HCT116 (cell line): Measurements from ENCODE around the gene CHST1. TPM values are rescaled to one million over a fixed set of nuclear protein-coding genes. Genes with fewer than 3 reads are reported as not detected.

Experiments used
- ATAC-seq: fragments of 200-7000 bp; cut with Tn5 transposase; 2 replicates; pipeline ENCODE4 v1.9.1; 2020; ENCODE audit warnings: mild to moderate bottlenecking, moderate library complexity
- BruUV-seq: library from RNA; stranded (reverse); fragments of 400-500 nt; replicated peaks from 2 replicates; lab custom pipeline; 2021; lab: Mats Ljungman, UMichigan
- CTCF ChIA-PET: fragments of 300-600 bp; sonication (Branson Sonifier 250); formaldehyde crosslinking; loops from one replicate; lab custom pipeline; 2021; ENCODE audit warnings: antibody characterized with exemption; lab: Charles Lee
- POLR2A ChIA-PET: fragments of 300-600, 350-600 bp; sonication (Branson Sonifier 250); formaldehyde crosslinking; loops from one replicate; lab custom pipeline; 2021; ENCODE audit warnings: antibody characterized with exemption; lab: Charles Lee
- RAD21 ChIA-PET, 2 experiments: fragments of 300-600 bp; sonication (Branson Sonifier 250); formaldehyde crosslinking; loops; one replicate each; lab custom pipeline; 2023; ENCODE audit warnings: low total read pairs in 2 of 2; ENCODE audit not compliant: uncharacterized antibody in 2 of 2, unreplicated experiment in 2 of 2, low non-redundant PET in 1 of 2; lab: Charles Lee
- DNase-seq: peaks from one replicate; pipeline ENCODE4 v3.0.0-alpha.2; 2010; ENCODE audit warnings: low read depth, low spot score
- H2AFZ ChIP-seq: fragments of 200-600 bp; shearing (Covaris generic), sonication (generic); 2 replicates; pipeline ENCODE4 v1.6.1; 2017; ENCODE audit warnings: low read depth, mixed run types, mixed read lengths, antibody characterized with exemption, low read length; ENCODE audit not compliant: poor library complexity, severe bottlenecking
- H3K27ac ChIP-seq: 2 replicates; pipeline ENCODE4 v1.5.1; 2012; ENCODE audit warnings: low read depth, low read length
- H3K27me3 ChIP-seq: fragments of 200-600 bp; sonication (generic); 2 replicates; pipeline ENCODE4 v1.6.1; 2016; ENCODE audit warnings: mixed run types, low read length, mixed read lengths; ENCODE audit not compliant: insufficient read depth
- H3K36me3 ChIP-seq, 2 experiments: fragments of 200-500 bp in 1 of 2; fragments of 200-600 bp in 1 of 2; sonication (Bioruptor generic) in 1 of 2; sonication (generic) in 1 of 2; 2 replicates each; pipeline versions ENCODE4 v1.5.1 to v1.6.1; 2014 to 2016; ENCODE audit warnings: low read length in 2 of 2, inconsistent platforms in 1 of 2, mixed read lengths in 1 of 2, mixed run types in 1 of 2; ENCODE audit not compliant: insufficient read depth in 2 of 2, control insufficient read depth in 1 of 2
- H3K4me1 ChIP-seq, 2 experiments: fragments of 200-600 bp in 1 of 2; sonication (generic) in 1 of 2; 2 replicates each; pipeline versions ENCODE4 v1.5.1 to v1.6.1; 2012 to 2017; ENCODE audit warnings: low read length in 2 of 2, inconsistent platforms in 1 of 2, mild to moderate bottlenecking in 1 of 2, mixed read lengths in 1 of 2, mixed run types in 1 of 2, moderate library complexity in 1 of 2; ENCODE audit not compliant: insufficient read depth in 2 of 2, control insufficient read depth in 1 of 2
- H3K4me2 ChIP-seq: fragments of 200-600 bp; sonication (generic); 2 replicates; pipeline ENCODE4 v1.6.1; 2017; ENCODE audit warnings: mixed run types, low read length, mixed read lengths
- H3K4me3 ChIP-seq, 2 experiments: fragments of 200-600 bp in 1 of 2; sonication (generic) in 1 of 2; replicated peaks in 1 of 2; 2 replicates each; pipeline ENCODE4 v1.5.1; 2011 to 2016; ENCODE audit warnings: low read length in 2 of 2, control low read depth in 1 of 2, low read depth in 1 of 2, mild to moderate bottlenecking in 1 of 2, mixed read lengths in 1 of 2, mixed run types in 1 of 2
- H3K79me2 ChIP-seq: fragments of 200-600 bp; sonication (generic); 2 replicates; pipeline ENCODE4 v1.6.1; 2017; ENCODE audit warnings: mild to moderate bottlenecking, mixed run types, low read length, moderate library complexity, mixed read lengths; ENCODE audit not compliant: insufficient read depth
- H3K9ac ChIP-seq: fragments of 200-600 bp; sonication (generic); 2 replicates; pipeline ENCODE4 v1.6.1; 2016; ENCODE audit warnings: low read length, mixed read lengths
- H3K9me2 ChIP-seq: fragments of 200-600 bp; sonication (generic), shearing (Covaris generic); 2 replicates; pipeline ENCODE4 v1.6.1; 2017; ENCODE audit warnings: mixed run types, mild to moderate bottlenecking, moderate library complexity; ENCODE audit not compliant: insufficient read depth
- H3K9me3 ChIP-seq, 2 experiments: fragments of 200-500 bp in 1 of 2; fragments of 200-600 bp in 1 of 2; sonication (Bioruptor generic) in 1 of 2; sonication (generic) in 1 of 2; 2 replicates each; pipeline ENCODE4 v1.6.1; 2014 to 2017; ENCODE audit warnings: low read length in 2 of 2, mixed read lengths in 2 of 2, inconsistent platforms in 1 of 2, low read depth in 1 of 2, mild to moderate bottlenecking in 1 of 2, mixed run types in 1 of 2, moderate library complexity in 1 of 2; ENCODE audit not compliant: control insufficient read depth in 1 of 2, insufficient read depth in 1 of 2
- H4K20me1 ChIP-seq: fragments of 200-600 bp; sonication (generic), shearing (Covaris generic); 2 replicates; pipeline ENCODE4 v1.6.1; 2017; ENCODE audit warnings: mixed run types, mild to moderate bottlenecking, moderate library complexity; ENCODE audit not compliant: insufficient read depth
- CEBPB ChIP-seq: IDR thresholded peaks from 2 replicates; pipeline ENCODE4 v1.6.1; 2012; ENCODE audit warnings: low read depth
- EGR1 ChIP-seq: IDR thresholded peaks from 2 replicates; pipeline ENCODE4 v1.6.1; 2012; ENCODE audit warnings: low read depth
- EZH2 ChIP-seq: fragments of 200-600 bp; sonication (generic); IDR thresholded peaks from 2 replicates; pipeline ENCODE4 v1.6.1; 2017; ENCODE audit warnings: antibody characterized with exemption, mixed run types
- EZH2phosphoT487 ChIP-seq: fragments of 200-600 bp; IDR thresholded peaks from 2 replicates; pipeline ENCODE4 v1.6.1; 2018; ENCODE audit warnings: antibody characterized with exemption, borderline replicate concordance
- FOSL1 ChIP-seq: IDR thresholded peaks from 2 replicates; pipeline ENCODE4 v1.6.1; 2012; ENCODE audit warnings: low read depth
- JUND ChIP-seq: IDR thresholded peaks from 2 replicates; pipeline ENCODE4 v1.6.1; 2012
- POLR2A ChIP-seq: IDR thresholded peaks from 2 replicates; pipeline ENCODE4 v1.7.0; 2011; ENCODE audit warnings: borderline replicate concordance; ENCODE audit not compliant: insufficient read depth, insufficient read length; ENCODE audit errors: extremely low read depth
- POLR2AphosphoS5 ChIP-seq: IDR thresholded peaks from 2 replicates; pipeline ENCODE4 v1.6.1; 2011; ENCODE audit warnings: mild to moderate bottlenecking, low read depth, low read length, moderate library complexity
- RAD21 ChIP-seq: IDR thresholded peaks from 2 replicates; pipeline ENCODE4 v1.6.1; 2012; ENCODE audit warnings: low read depth, mild to moderate bottlenecking
- SIN3A ChIP-seq: IDR thresholded peaks from 2 replicates; pipeline ENCODE4 v1.6.1; 2012; ENCODE audit warnings: low read depth
- SP1 ChIP-seq: IDR thresholded peaks from 2 replicates; pipeline ENCODE4 v1.6.1; 2012; ENCODE audit warnings: low read depth
- TCF7L2 ChIP-seq: IDR thresholded peaks from 2 replicates; pipeline ENCODE4 v1.7.0; 2011; ENCODE audit warnings: borderline replicate concordance, inconsistent platforms; ENCODE audit not compliant: insufficient read depth, insufficient read length; ENCODE audit errors: extremely low read depth
- intact Hi-C: fragments of 100-400 bp; cut with micrococcal nuclease; formaldehyde crosslinking; loops from 2 replicates; pipeline ENCODE4 v1.10.0; 2022
- total RNA-seq: library from RNA; stranded (reverse); gene quantifications from one replicate; pipeline ENCODE4 v1.2.1, GENCODE V29; 2021; ENCODE audit not compliant: unreplicated experiment
- TF ChIP-seq, protein P1 (sequence below): IDR thresholded peaks from 2 replicates; pipeline ENCODE4 v1.6.1; 2012
- TF ChIP-seq, protein P2 (sequence below): IDR thresholded peaks from 2 replicates; pipeline ENCODE4 v1.6.1; 2012
- TF ChIP-seq, protein P3 (sequence below): IDR thresholded peaks from 2 replicates; pipeline ENCODE4 v1.6.1; 2011; ENCODE audit warnings: mild to moderate bottlenecking, low read length, moderate library complexity; ENCODE audit not compliant: insufficient replicate concordance; ENCODE audit errors: extremely low read depth

Gene CHST1
- total RNA-seq, 1 experiment from 2014 or later = 0.69 TPM

DNA sequence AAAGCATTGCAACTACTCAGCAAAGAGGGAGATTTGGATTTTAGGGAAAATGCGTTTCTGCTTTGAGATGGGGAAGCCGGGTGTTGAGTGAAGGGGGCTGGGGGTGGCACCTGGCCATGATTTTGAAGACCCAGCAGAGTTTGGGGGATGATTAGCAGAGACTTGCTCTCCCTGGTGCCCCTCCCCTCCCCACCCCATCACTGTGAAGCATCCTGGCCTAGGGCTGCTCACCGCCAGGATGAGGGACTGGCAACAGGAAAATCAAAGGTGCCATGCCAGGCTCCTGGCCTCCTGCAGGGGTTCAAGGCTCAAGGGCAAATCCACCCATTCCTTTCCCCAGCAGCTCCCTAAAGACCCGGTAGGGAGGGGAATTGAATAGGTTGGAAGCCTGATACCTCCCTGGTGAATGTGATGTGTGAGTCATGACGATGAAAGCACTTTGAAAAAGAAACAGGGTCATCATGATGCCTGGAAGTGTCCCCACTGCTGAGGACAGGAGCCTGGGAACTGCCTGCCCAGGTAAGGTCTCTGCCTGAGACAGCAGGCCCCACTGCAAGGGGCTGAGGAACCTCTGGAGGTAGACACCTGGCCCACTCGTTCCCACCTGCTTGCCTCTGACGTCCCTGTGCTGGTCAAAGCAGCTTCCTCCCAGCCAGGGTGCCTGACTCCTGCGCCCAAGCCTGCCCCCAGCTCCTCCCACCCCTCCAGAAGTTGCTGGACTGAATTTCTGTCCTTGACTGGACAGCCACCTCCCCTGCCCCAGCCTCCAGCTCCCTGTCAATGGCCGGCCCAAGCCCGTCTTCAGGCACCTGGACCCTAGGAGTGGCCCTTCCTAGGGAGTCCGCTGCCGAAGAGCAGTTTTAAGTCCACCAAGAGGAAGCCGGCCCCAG lies 1.7 kb downstream of the CHST1 start:
- H4K20me1 ChIP-seq = no peaks in the 10 kb centered on the region
- CTCF ChIA-PET = interaction anchor here (1.1 to 1.5 kb wide), 2 partner anchors 9 to 108 kb away, joined by 5 to 8 read pairs; no protein-coding TSS in a partner anchor
- POLR2A ChIA-PET = no interaction called here
- H3K9me3 ChIP-seq = no peaks in the 10 kb centered on the region
- no TSS peak for BruUV-seq
- ATAC-seq (no peak), DNase-seq (no peak)
- intact Hi-C loops = no loop called here
- H3K9me2 ChIP-seq = no peaks in the 10 kb centered on the region
- peaks cover 3 to 18% of the 10 kb centered on the region in 2 experiments; a peak in 2 of 4 replicates for H3K4me1 ChIP-seq
- H2AFZ ChIP-seq = no peak overlapping the region
- H3K27me3 ChIP-seq = peaks cover 12% of the 10 kb centered on the region; the same call in 1 of the 2 replicates
- TF ChIP-seq EZH2phosphoT487 (no peak), JUND (no peak), EGR1 (no peak), FOSL1 (no peak)
- TF ChIP-seq, protein P1, sequence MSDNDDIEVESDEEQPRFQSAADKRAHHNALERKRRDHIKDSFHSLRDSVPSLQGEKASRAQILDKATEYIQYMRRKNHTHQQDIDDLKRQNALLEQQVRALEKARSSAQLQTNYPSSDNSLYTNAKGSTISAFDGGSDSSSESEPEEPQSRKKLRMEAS = no peak
- H3K4me2 ChIP-seq = 0 out of 2 replicates have a peak overlapping the region, but pooled peaks have one; percentile 6
- H3K4me3 ChIP-seq = no peak overlapping the region
- no peak overlapping the region for H3K9ac ChIP-seq
- no peaks in the 10 kb centered on the region for H3K36me3 ChIP-seq
- H3K27ac ChIP-seq = no peak overlapping the region
- H3K79me2 ChIP-seq = no peaks in the 10 kb centered on the region
- RAD21 ChIA-PET = no interaction called here

DNA sequence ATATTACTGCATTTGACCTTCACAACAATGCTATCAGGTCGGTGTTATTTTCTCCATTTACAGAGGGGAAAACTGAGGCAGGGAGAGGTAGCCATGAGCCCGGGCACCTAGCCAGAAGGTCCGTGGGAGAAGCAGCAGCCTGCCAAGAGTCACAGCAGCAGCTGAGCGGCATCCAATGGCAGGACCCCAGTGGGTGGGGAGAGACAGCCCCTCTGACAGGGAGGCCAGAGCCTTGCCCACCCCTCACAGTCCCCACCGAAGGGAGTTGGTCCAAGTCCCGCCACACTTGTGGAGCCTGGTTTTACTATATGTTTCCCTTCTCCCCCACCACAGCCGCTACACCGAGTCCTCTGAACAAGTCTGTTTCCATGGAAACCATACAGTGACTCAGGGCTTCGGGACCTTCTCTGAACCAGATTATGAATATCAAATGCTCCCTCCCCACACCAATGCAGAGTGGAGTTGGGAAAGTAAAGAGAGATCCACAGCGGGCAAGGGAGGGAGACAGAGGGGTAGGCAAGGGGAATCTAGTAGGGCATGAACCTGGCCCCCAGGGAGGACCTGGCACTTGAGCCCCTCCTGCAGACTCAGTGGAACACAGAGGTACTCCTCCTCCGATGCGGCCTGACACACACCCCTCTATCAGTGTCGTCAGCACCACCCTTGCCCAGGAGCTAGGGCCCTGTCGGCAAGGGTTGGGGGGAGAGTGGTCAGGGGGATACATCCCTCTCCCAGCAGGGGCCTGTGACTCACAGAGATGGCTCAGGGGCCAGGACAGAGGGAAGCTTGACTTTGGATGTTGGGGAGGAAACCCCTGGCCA lies 2.5 kb downstream of the CHST1 start:
- H4K20me1 ChIP-seq = no peaks in the 10 kb centered on the region
- CTCF ChIA-PET = interaction anchor here (1.5 kb wide), 1 partner anchor 109 kb away, joined by 5 read pairs; no protein-coding TSS in a partner anchor
- intact Hi-C loops = no loop called here
- H3K27ac ChIP-seq = no peak overlapping the region
- H3K9me2 ChIP-seq = no peaks in the 10 kb centered on the region
- H3K4me1 ChIP-seq = peaks cover 3 to 18% of the 10 kb centered on the region in 2 experiments; a peak in 2 of 4 replicates
- H3K36me3 ChIP-seq = no peaks in the 10 kb centered on the region
- RAD21 ChIA-PET = no interaction called here
- no peaks in the 10 kb centered on the region for H3K79me2 ChIP-seq
- no peak for ATAC-seq
- H3K9ac ChIP-seq = no peak overlapping the region
- H3K4me2 ChIP-seq = 0 out of 2 replicates have a peak overlapping the region, but pooled peaks have one; percentile 6
- no TSS peak for BruUV-seq
- DNase-seq = no peak
- no peaks in the 10 kb centered on the region for H3K9me3 ChIP-seq
- peaks cover 12% of the 10 kb centered on the region; the same call in 1 of the 2 replicates for H3K27me3 ChIP-seq
- H3K4me3 ChIP-seq = no peak overlapping the region
- H2AFZ ChIP-seq = no peak overlapping the region
- POLR2A ChIA-PET = no interaction called here
- TF ChIP-seq RAD21 = no peak
- TF ChIP-seq EZH2 = no peak
- no peak for TF ChIP-seq POLR2AphosphoS5
- TF ChIP-seq, protein P2, sequence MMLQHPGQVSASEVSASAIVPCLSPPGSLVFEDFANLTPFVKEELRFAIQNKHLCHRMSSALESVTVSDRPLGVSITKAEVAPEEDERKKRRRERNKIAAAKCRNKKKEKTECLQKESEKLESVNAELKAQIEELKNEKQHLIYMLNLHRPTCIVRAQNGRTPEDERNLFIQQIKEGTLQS = no peak
- TF ChIP-seq SP1 = no peak
- TF ChIP-seq, protein P3, sequence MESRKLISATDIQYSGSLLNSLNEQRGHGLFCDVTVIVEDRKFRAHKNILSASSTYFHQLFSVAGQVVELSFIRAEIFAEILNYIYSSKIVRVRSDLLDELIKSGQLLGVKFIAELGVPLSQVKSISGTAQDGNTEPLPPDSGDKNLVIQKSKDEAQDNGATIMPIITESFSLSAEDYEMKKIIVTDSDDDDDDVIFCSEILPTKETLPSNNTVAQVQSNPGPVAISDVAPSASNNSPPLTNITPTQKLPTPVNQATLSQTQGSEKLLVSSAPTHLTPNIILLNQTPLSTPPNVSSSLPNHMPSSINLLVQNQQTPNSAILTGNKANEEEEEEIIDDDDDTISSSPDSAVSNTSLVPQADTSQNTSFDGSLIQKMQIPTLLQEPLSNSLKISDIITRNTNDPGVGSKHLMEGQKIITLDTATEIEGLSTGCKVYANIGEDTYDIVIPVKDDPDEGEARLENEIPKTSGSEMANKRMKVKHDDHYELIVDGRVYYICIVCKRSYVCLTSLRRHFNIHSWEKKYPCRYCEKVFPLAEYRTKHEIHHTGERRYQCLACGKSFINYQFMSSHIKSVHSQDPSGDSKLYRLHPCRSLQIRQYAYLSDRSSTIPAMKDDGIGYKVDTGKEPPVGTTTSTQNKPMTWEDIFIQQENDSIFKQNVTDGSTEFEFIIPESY = no peak
- TF ChIP-seq SIN3A = no peak
- TF ChIP-seq CEBPB = no peak
- no peak for TF ChIP-seq TCF7L2
- no peak for TF ChIP-seq POLR2A
- TF ChIP-seq FOSL1 = no peak
